ENCODE results near the gene GPR148. TPM values are rescaled to one million over a fixed set of nuclear protein-coding genes. Genes with fewer than 3 reads are reported as not detected.

The GPR148 gene
- total RNA-seq, 1 donor from 2014 or later = 0.48 TPM

GRCh38 chr2:130768191-130768855 lies 39.5 kb downstream of the GPR148 start:
- DNase-seq (ENCODE audit: low spot score) = no peak

- no peak for DNase-seq (ENCODE audit: low spot score)
These were observed 40.6 kb downstream of the GPR148 start for GRCh38 chr2:130769343-130769907.

DNA sequence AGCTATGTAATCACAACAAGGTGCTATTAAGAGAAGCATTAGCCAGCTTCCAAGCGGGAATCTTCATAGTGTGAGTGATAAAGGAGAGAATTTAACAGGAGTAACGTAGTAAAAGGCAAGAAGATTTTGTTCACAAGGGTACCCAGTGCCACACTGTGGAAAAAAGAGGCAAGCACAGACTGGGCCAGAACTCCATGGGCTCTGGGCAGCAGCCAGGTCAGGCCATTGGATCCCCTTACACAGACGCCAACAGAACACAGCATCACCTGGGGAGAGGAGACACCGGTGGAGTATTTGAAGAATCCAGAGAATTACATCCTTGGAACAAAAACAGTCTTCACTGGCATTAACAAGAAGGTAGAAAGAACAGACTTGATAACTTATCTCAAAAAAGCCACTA lies 47.7 kb downstream of the GPR148 start:
- DNase-seq (ENCODE audit: low spot score) = no peak

DNA sequence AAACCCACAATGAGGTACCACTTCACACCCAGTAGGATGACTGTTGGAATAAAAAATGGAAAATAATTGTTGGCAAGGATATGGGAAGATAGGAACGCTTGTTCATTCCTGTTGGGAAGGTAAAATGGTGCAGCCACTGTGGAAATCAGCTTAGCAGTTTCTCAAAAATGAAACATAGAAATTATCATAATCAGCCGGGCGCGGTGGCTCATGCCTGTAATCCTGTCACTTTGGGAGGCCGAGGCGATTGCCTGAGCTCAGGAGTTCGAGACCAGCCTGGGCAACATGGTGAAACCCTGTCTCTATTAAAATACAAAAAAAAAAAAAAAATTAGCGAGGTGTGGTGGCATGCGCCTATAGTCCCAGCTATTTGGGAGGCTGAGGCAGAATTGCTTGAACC lies 49.9 kb downstream of the GPR148 start:
- no peak for DNase-seq (ENCODE audit: low spot score)

Other genes with a start within 250 kb of the GPR148 start
- 0.96 TPM for gene POTEI, start 219.7 kb upstream of the GPR148 start, total RNA-seq (ENCODE audit: insufficient read depth, low replicate concordance)
- not detected for gene CFC1B, start 207.8 kb upstream of the GPR148 start, total RNA-seq (ENCODE audit: insufficient read depth, low replicate concordance)
- not detected for gene CFC1, start 129.5 kb upstream of the GPR148 start, total RNA-seq (ENCODE audit: insufficient read depth, low replicate concordance)
- 0.24 TPM for gene POTEJ, start 117.6 kb upstream of the GPR148 start, total RNA-seq (ENCODE audit: insufficient read depth, low replicate concordance)
- gene AMER3, start 26.5 kb downstream of the GPR148 start, total RNA-seq (ENCODE audit: insufficient read depth, low replicate concordance) = 1.2 TPM
- gene ARHGEF4, start 107.8 kb downstream of the GPR148 start, total RNA-seq (ENCODE audit: insufficient read depth, low replicate concordance) = 8.9 TPM